ENCODE results near the gene CREB3. TPM values are rescaled to one million over a fixed set of nuclear protein-coding genes. Genes with fewer than 3 reads are reported as not detected.
A peak's percentile ranks its signal among the peaks of the same experiment; 100 is the strongest.

CREB3 gene
- polyA plus RNA-seq, 3 donors = 17.4 to 38.7 (median 32.2) TPM

DNA sequence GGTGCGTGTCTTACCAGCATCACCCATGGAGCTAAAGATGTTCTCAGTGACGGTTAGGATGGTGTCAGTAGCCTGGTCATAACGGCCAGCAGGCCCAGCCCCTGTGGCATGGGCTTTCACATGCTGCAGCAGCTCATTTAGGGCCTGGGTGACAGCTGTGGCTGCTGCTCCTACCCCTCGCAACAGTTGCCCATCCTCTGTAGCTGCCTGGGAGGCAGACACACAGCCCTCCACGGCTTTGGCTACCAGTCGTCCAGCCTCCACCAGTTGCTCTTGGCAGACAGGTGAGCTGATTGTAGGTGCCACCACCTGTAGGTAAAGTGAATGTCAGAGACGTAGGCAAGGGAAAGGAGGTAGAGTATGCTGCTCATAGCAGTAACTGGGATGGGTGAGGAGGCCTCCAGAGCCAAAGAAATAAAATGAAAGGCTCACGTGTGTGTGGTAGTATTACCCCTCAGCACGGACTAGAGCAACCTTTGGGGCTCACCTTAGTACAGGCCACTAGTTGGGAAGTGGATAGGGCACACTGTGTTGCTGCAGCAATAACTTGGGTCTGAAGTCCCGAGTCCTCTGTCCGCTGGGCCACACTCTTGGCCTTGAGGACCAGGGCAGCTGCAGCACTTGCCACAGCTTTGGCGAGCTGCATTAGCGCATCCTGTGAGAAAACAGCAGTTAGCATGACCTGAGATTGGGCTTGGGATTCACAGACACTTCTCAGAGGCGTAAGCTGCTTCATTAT, 15.2 kb upstream of the CREB3 start:
- Mint-ChIP-seq H3K27me3 (ENCODE audit: low read depth in 3 of 3) (peaks cover 0 to 2% (median 1%) of the 10 kb centered on the region in 3 donors), H3K27ac (peak overlapping the region in 3 of 7 donors; percentile 30 to 61 (median 38)), H3K4me3 (no peak overlapping the region), H3K4me1 (no peaks in the 10 kb centered on the region), H3K9me3 (no peaks in the 10 kb centered on the region), H3K36me3 (peaks cover 0 to 94% of the 10 kb centered on the region in 2 donors)
- Histone ChIP-seq H3K9me3 (replicated peaks in 1 of 2; ENCODE audit: control insufficient read depth in 1 of 2, insufficient read depth in 1 of 2, low read length in 2 of 2) (no peaks in the 10 kb centered on the region), H3K79me2 (ENCODE audit: insufficient read depth, low read length) (peaks cover 16% of the 10 kb centered on the region), H3K27me3 (ENCODE audit: control insufficient read depth in 2 of 2, insufficient read depth in 2 of 2, low read length in 2 of 2) (no peaks in the 10 kb centered on the region), H3K4me2 (replicated peaks; ENCODE audit: extremely low read depth, low read length, poor library complexity, severe bottlenecking) (no peak overlapping the region), H3K27ac (ENCODE audit: low read depth in 1 of 2, low read length in 2 of 2) (no peak overlapping the region), H2AFZ (ENCODE audit: insufficient read depth, low read depth, low read length, poor library complexity, severe bottlenecking) (no peak overlapping the region), H3K4me3 (replicated peaks in 1 of 3; ENCODE audit: low read depth in 2 of 3, low read length in 3 of 3) (no peak overlapping the region), H3K4me1 (ENCODE audit: control insufficient read depth in 1 of 2, insufficient read depth in 2 of 2, low read length in 2 of 2) (no peaks in the 10 kb centered on the region), H3K9ac (ENCODE audit: insufficient read depth, low read length, poor library complexity, severe bottlenecking) (no peak overlapping the region), H3K36me3 (replicated peaks in 1 of 2; ENCODE audit: control insufficient read depth in 1 of 2, insufficient read depth in 2 of 2, low read length in 2 of 2) (peaks cover 97 to 100% of the 10 kb centered on the region in 2 donors), H4K20me1 (ENCODE audit: insufficient read depth, low read length) (peaks cover 100% of the 10 kb centered on the region)
- intact Hi-C loops (cut with micrococcal nuclease) = no loop called here
- no peak for DNase-seq
- WGBS (ENCODE audit: insufficient coverage) = 98% methylated on average over 14 of the region's 14 CpGs
- TF ChIP-seq, protein P1, sequence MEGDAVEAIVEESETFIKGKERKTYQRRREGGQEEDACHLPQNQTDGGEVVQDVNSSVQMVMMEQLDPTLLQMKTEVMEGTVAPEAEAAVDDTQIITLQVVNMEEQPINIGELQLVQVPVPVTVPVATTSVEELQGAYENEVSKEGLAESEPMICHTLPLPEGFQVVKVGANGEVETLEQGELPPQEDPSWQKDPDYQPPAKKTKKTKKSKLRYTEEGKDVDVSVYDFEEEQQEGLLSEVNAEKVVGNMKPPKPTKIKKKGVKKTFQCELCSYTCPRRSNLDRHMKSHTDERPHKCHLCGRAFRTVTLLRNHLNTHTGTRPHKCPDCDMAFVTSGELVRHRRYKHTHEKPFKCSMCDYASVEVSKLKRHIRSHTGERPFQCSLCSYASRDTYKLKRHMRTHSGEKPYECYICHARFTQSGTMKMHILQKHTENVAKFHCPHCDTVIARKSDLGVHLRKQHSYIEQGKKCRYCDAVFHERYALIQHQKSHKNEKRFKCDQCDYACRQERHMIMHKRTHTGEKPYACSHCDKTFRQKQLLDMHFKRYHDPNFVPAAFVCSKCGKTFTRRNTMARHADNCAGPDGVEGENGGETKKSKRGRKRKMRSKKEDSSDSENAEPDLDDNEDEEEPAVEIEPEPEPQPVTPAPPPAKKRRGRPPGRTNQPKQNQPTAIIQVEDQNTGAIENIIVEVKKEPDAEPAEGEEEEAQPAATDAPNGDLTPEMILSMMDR (IDR thresholded peaks at IDR 0.05) = no peak

DNA sequence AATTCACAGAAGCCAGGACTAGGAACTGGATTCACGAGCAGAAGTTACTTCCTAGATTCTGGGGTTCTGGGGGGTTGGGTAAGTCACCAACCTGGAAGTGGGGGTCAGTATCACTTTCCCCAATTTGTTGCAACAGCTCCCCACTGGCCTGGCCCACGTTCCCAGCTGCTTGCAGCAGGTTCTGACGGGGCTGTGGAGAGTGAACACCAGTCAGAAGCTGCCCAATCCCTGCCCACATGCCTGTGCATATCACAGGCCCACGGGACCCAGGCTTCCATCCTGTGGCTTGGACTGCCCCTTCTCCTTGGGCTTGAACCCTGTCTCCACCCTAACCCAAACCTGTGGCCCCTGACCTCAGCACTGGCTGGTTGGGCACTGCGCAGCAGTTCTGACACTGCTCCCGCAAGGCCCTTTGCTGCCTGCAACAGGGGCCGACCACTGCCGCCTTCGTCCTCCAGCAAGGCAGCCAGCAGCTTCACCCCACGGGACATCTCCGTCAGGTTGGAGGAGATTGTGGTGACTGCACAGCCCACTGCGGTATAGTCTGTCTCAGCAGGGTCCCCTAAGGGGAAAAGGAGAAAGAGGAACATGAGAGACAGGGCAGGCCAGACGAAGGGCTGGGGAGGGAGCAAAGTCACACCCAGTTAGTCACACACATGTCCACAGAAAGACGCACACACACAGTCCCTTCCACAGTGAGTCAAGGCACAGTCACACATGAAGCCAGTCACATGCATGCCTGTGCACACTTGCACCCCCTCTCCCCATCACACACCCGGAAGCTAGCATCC, 13.6 kb upstream of the CREB3 start:
- intact Hi-C loops (cut with micrococcal nuclease) = no loop called here
- Histone ChIP-seq H3K4me1 (ENCODE audit: control insufficient read depth in 1 of 2, insufficient read depth in 2 of 2, low read length in 2 of 2) (no peaks in the 10 kb centered on the region), H3K4me3 (replicated peaks in 1 of 3; ENCODE audit: low read depth in 2 of 3, low read length in 3 of 3) (no peak overlapping the region), H4K20me1 (ENCODE audit: insufficient read depth, low read length) (peaks cover 100% of the 10 kb centered on the region), H3K9ac (ENCODE audit: insufficient read depth, low read length, poor library complexity, severe bottlenecking) (no peak overlapping the region), H3K9me3 (replicated peaks in 1 of 2; ENCODE audit: control insufficient read depth in 1 of 2, insufficient read depth in 1 of 2, low read length in 2 of 2) (no peaks in the 10 kb centered on the region), H3K27me3 (ENCODE audit: control insufficient read depth in 2 of 2, insufficient read depth in 2 of 2, low read length in 2 of 2) (no peaks in the 10 kb centered on the region), H3K36me3 (replicated peaks in 1 of 2; ENCODE audit: control insufficient read depth in 1 of 2, insufficient read depth in 2 of 2, low read length in 2 of 2) (peaks cover 100% of the 10 kb centered on the region in 2 donors), H3K27ac (ENCODE audit: low read depth in 1 of 2, low read length in 2 of 2) (peak overlapping the region in 1 of 2 donors; percentile 50), H2AFZ (ENCODE audit: insufficient read depth, low read depth, low read length, poor library complexity, severe bottlenecking) (no peak overlapping the region), H3K4me2 (replicated peaks; ENCODE audit: extremely low read depth, low read length, poor library complexity, severe bottlenecking) (no peak overlapping the region), H3K79me2 (ENCODE audit: insufficient read depth, low read length) (peaks cover 16% of the 10 kb centered on the region)
- H3K9me3 Mint-ChIP-seq = no peaks in the 10 kb centered on the region
- TF ChIP-seq, protein P1 (IDR thresholded peaks at IDR 0.05) = no peak
- DNase-seq = peak in 1 of 3 donors; percentile 31
- no peak overlapping the region for H3K4me3 Mint-ChIP-seq
- peak overlapping the region in 3 of 7 donors; percentile 17 to 86 (median 37) for H3K27ac Mint-ChIP-seq
- H3K36me3 Mint-ChIP-seq = peaks cover 0 to 97% of the 10 kb centered on the region in 2 donors
- 81% methylated on average over 12 of the region's 15 CpGs for WGBS (ENCODE audit: insufficient coverage)
- no peaks in the 10 kb centered on the region for H3K4me1 Mint-ChIP-seq
- H3K27me3 Mint-ChIP-seq (ENCODE audit: low read depth in 3 of 3) = peaks cover 0 to 1% (median 0%) of the 10 kb centered on the region in 3 donors
